CD14-positive monocyte (primary cell): Measurements from ENCODE around the gene CMTM4. TPM values are rescaled to one million over a fixed set of nuclear protein-coding genes. Genes with fewer than 3 reads are reported as not detected.
A peak's percentile ranks its signal among the peaks of the same experiment; 100 is the strongest.

Source experiments
- DNase-seq, 3 donors: peaks; one replicate each; pipeline ENCODE4 v3.0.0-alpha.2; 2011 to 2022
- H2AFZ ChIP-seq: 2 replicates; pipeline ENCODE4 v1.6.0; 2012; ENCODE audit warnings: mild to moderate bottlenecking, low read depth, low read length, inconsistent platforms; ENCODE audit not compliant: insufficient read depth, poor library complexity, severe bottlenecking
- H3K27ac ChIP-seq, 2 donors: 1 replicate in 1 of 2; 2 replicates in 1 of 2; pipeline ENCODE4 v1.5.1; 2012 to 2013; ENCODE audit warnings: low read length in 2 of 2, control low read depth in 1 of 2, inconsistent platforms in 1 of 2, low read depth in 1 of 2, mild to moderate bottlenecking in 1 of 2
- H3K27me3 ChIP-seq, 2 donors: one replicate each; pipeline versions ENCODE4 v1.6.0 to v1.6.1; 2011 to 2013; ENCODE audit warnings: low read length in 2 of 2; ENCODE audit not compliant: control insufficient read depth in 2 of 2, insufficient read depth in 2 of 2
- H3K36me3 ChIP-seq, 2 donors: replicated peaks in 1 of 2; 1 replicate in 1 of 2; 2 replicates in 1 of 2; pipeline versions ENCODE4 v1.5.1 to v1.6.1; 2012 to 2013; ENCODE audit warnings: low read length in 2 of 2, control low read depth in 1 of 2, inconsistent platforms in 1 of 2, mild to moderate bottlenecking in 1 of 2; ENCODE audit not compliant: insufficient read depth in 2 of 2, control insufficient read depth in 1 of 2
- H3K4me1 ChIP-seq, 2 donors: 1 replicate in 1 of 2; 2 replicates in 1 of 2; pipeline versions ENCODE4 v1.5.1 to v1.6.1; 2012 to 2013; ENCODE audit warnings: low read length in 2 of 2, control low read depth in 1 of 2, inconsistent platforms in 1 of 2, mild to moderate bottlenecking in 1 of 2, moderate library complexity in 1 of 2; ENCODE audit not compliant: insufficient read depth in 2 of 2, control insufficient read depth in 1 of 2
- H3K4me2 ChIP-seq: replicated peaks from 2 replicates; pipeline ENCODE3; 2012; ENCODE audit warnings: low read length, moderate library complexity, mild to moderate bottlenecking; ENCODE audit not compliant: poor library complexity, severe bottlenecking; ENCODE audit errors: extremely low read depth
- H3K4me3 ChIP-seq, 3 experiments: fragments of 200-600 bp in 1 of 3; sonication (generic) in 1 of 3; replicated peaks in 1 of 3; 1 replicate in 2 of 3; 2 replicates in 1 of 3; pipeline ENCODE4 v1.5.1; 2011 to 2013; ENCODE audit warnings: low read length in 3 of 3, mild to moderate bottlenecking in 3 of 3, control low read depth in 2 of 3, low read depth in 2 of 3, inconsistent platforms in 1 of 3, moderate library complexity in 1 of 3
- H3K79me2 ChIP-seq: 2 replicates; pipeline ENCODE4 v1.6.0; 2012; ENCODE audit warnings: mild to moderate bottlenecking, control low read depth, inconsistent platforms, low read length, moderate library complexity; ENCODE audit not compliant: insufficient read depth
- H3K9ac ChIP-seq: 2 replicates; pipeline ENCODE4 v1.6.0; 2017; ENCODE audit warnings: low read length, mild to moderate bottlenecking; ENCODE audit not compliant: insufficient read depth, poor library complexity, severe bottlenecking
- H3K9me3 ChIP-seq, 2 donors: replicated peaks in 1 of 2; 1 replicate in 1 of 2; 2 replicates in 1 of 2; pipeline versions ENCODE4 v1.5.1 to v1.6.1; 2012 to 2013; ENCODE audit warnings: low read length in 2 of 2, control low read depth in 1 of 2; ENCODE audit not compliant: control insufficient read depth in 1 of 2, insufficient read depth in 1 of 2
- H4K20me1 ChIP-seq: 2 replicates; pipeline ENCODE4 v1.6.0; 2012; ENCODE audit warnings: mild to moderate bottlenecking, low read length, control low read depth, moderate library complexity; ENCODE audit not compliant: insufficient read depth
- H3K27ac Mint-ChIP-seq, 7 donors: one replicate each; pipeline ENCODE4 v1.8.0; 2020; ENCODE audit warnings: mild to moderate bottlenecking in 7 of 7, mixed read lengths in 7 of 7, moderate library complexity in 6 of 7, inconsistent platforms in 2 of 7
- H3K27me3 Mint-ChIP-seq, 3 donors: one replicate each; pipeline ENCODE4 v1.8.0; 2021 to 2022; ENCODE audit warnings: low read depth in 3 of 3, mild to moderate bottlenecking in 3 of 3, mixed read lengths in 3 of 3, moderate library complexity in 3 of 3, inconsistent platforms in 1 of 3
- H3K36me3 Mint-ChIP-seq, 2 donors: one replicate each; pipeline ENCODE4 v1.8.0; 2020; ENCODE audit warnings: mixed read lengths in 2 of 2, inconsistent platforms in 1 of 2, mild to moderate bottlenecking in 1 of 2
- H3K4me1 Mint-ChIP-seq: one replicate; pipeline ENCODE4 v1.8.0; 2020; ENCODE audit warnings: mild to moderate bottlenecking, mixed read lengths
- H3K4me3 Mint-ChIP-seq, 2 donors: one replicate each; pipeline ENCODE4 v1.8.0; 2020; ENCODE audit warnings: mild to moderate bottlenecking in 2 of 2, mixed read lengths in 2 of 2, moderate library complexity in 1 of 2
- H3K9me3 Mint-ChIP-seq, 7 donors: one replicate each; pipeline ENCODE4 v1.8.0; 2020 to 2022; ENCODE audit warnings: mixed read lengths in 7 of 7, mild to moderate bottlenecking in 6 of 7, moderate library complexity in 6 of 7, inconsistent platforms in 2 of 7
- CTCF ChIP-seq: fragments of 200-600 bp; IDR thresholded peaks from one replicate; pipeline ENCODE4 v1.8.0; 2022; ENCODE audit warnings: antibody characterized with exemption, mild to moderate bottlenecking
- WGBS: methylation state at CpG from one replicate; pipeline ENCODE4 v1.1.5; 2013; ENCODE audit warnings: missing lambda C conversion rate; ENCODE audit not compliant: insufficient coverage; 5-methylcytosine and 5-hydroxymethylcytosine counted together
- intact Hi-C, 2 donors: fragments of 100-400 bp; cut with micrococcal nuclease; formaldehyde crosslinking; loops; one replicate each; pipeline versions ENCODE4 v1.15.0 to v1.15.1; 2023
- polyA plus RNA-seq, 3 donors: library from polyadenylated mRNA; depleted of rRNA in 1 of 3; unstranded in 2 of 3; stranded (reverse) in 1 of 3; fragments of 300-500 nt in 2 of 3; fragments of >200 nt in 1 of 3; fragmentation: Illumina TruSeq in 2 of 3; gene quantifications; 1 replicate in 2 of 3; 2 replicates in 1 of 3; pipeline ENCODE4 v1.2.3, GENCODE V29; 2012 to 2021

CMTM4 gene
- polyA plus RNA-seq, 3 donors: 0.41 to 21.2 (median 0.45) TPM

- 100% methylated on average over 1 of the region's 1 CpG for WGBS
- no peaks in the 10 kb centered on the region for H3K9me3 ChIP-seq
- peaks cover 23 to 24% of the 10 kb centered on the region in 2 donors for H3K4me1 ChIP-seq
- Mint-ChIP-seq H3K4me1 (peaks cover 28% of the 10 kb centered on the region), H3K4me3 (no peak overlapping the region), H3K36me3 (no peaks in the 10 kb centered on the region), H3K9me3 (no peaks in the 10 kb centered on the region), H3K27me3 (peaks cover 0 to 1% (median 0%) of the 10 kb centered on the region in 3 donors), H3K27ac (no peak overlapping the region)
- no peak overlapping the region for H3K4me3 ChIP-seq
- no peak for DNase-seq
- no peaks in the 10 kb centered on the region for H3K36me3 ChIP-seq
- peaks cover 71% of the 10 kb centered on the region for H3K79me2 ChIP-seq
- H3K9ac ChIP-seq: no peak overlapping the region
- intact Hi-C loops: no loop called here
- H3K27me3 ChIP-seq: no peaks in the 10 kb centered on the region
- no peak overlapping the region for H3K27ac ChIP-seq
- no peak overlapping the region for H2AFZ ChIP-seq
- no peak for TF ChIP-seq CTCF
- no peak overlapping the region for H3K4me2 ChIP-seq
- peaks cover 18% of the 10 kb centered on the region for H4K20me1 ChIP-seq
Observed at GRCh38 chr16:66647866-66648265, 48.7 kb downstream of the CMTM4 start.

GRCh38 chr16:66641387-66641786 lies 55.2 kb downstream of the CMTM4 start:
- no peak for DNase-seq
- no CpG with 5 or more reads among the region's 1 CpG for WGBS
- H3K27me3 ChIP-seq: no peaks in the 10 kb centered on the region
- no peaks in the 10 kb centered on the region for H3K4me1 ChIP-seq
- peaks cover 32% of the 10 kb centered on the region for H4K20me1 ChIP-seq
- no peak overlapping the region for H2AFZ ChIP-seq
- no peak overlapping the region for H3K4me2 ChIP-seq
- H3K36me3 ChIP-seq: peaks cover 2 to 6% of the 10 kb centered on the region in 2 donors
- no peak overlapping the region for H3K27ac ChIP-seq
- peak overlapping the region in 1 of 7 donors; percentile 43 for H3K27ac Mint-ChIP-seq
- no peaks in the 10 kb centered on the region for H3K9me3 Mint-ChIP-seq
- peaks cover 59% of the 10 kb centered on the region for H3K79me2 ChIP-seq
- peaks cover 3% of the 10 kb centered on the region for H3K4me1 Mint-ChIP-seq
- H3K27me3 Mint-ChIP-seq: peaks cover 0 to 2% (median 0%) of the 10 kb centered on the region in 3 donors
- TF ChIP-seq CTCF: no peak
- H3K9me3 ChIP-seq: no peaks in the 10 kb centered on the region
- intact Hi-C loops: no loop called here
- H3K4me3 ChIP-seq: no peak overlapping the region
- no peak overlapping the region for H3K9ac ChIP-seq
- H3K36me3 Mint-ChIP-seq: peaks cover under 1 to 2% of the 10 kb centered on the region in 2 donors
- H3K4me3 Mint-ChIP-seq: no peak overlapping the region
